ENCODE results near the gene COL23A1. TPM values are rescaled to one million over a fixed set of nuclear protein-coding genes. Genes with fewer than 3 reads are reported as not detected.

Gene COL23A1
- polyA plus RNA-seq, 1 donor (not counting 4 experiments of a cell fraction or from before 2014, with no cell fraction given): not detected

DNA sequence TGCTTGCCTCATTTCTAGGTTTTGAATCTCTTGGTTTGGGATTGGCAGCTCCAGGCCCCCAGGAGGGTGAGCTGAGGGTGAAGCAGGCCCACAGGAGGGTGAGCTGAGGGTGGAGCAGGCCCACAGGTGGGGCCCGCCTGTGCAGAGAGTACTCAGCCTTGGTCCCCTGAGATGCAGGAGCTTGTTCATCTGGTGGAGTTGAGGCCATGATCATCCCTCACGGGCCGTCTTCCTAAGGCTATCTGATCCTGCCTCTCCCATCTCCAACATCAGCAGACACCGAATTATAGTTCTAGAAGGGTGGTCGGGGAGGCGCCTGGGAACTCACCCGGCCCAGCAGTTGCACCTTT lies 225.9 kb downstream of the COL23A1 start:
- Histone ChIP-seq H3K9me3 (ENCODE audit: control insufficient read depth, low read depth, low read length) (no peaks in the 10 kb centered on the region), H4K20me1 (ENCODE audit: control insufficient read depth, extremely low read depth, insufficient read depth, low read length) (no peaks in the 10 kb centered on the region), H3K4me1 (ENCODE audit: control insufficient read depth, extremely low read depth, insufficient read depth, low read length) (no peaks in the 10 kb centered on the region), H2AFZ (ENCODE audit: control insufficient read depth, low read length) (no peak overlapping the region), H3K9me1 (ENCODE audit: control insufficient read depth, extremely low read depth, insufficient read depth, low read length) (no peaks in the 10 kb centered on the region), H3K4me2 (ENCODE audit: control insufficient read depth, extremely low read depth, insufficient read depth, low read depth, low read length) (no peak overlapping the region), H3K79me2 (ENCODE audit: control insufficient read depth, insufficient read depth, low read length) (no peaks in the 10 kb centered on the region), H3K27ac (ENCODE audit: control insufficient read depth, insufficient read depth, low read length) (no peak overlapping the region), H3K27me3 (ENCODE audit: control insufficient read depth, extremely low read depth, insufficient read depth, low read length) (peaks cover 3% of the 10 kb centered on the region), H3K36me3 (ENCODE audit: control insufficient read depth in 2 of 2, extremely low read depth in 1 of 2, insufficient read depth in 2 of 2, low read length in 2 of 2) (no peaks in the 10 kb centered on the region), H3K4me3 (ENCODE audit: control insufficient read depth in 2 of 3, extremely low read depth in 1 of 3, insufficient read depth in 2 of 3, low read depth in 1 of 3, low read length in 3 of 3) (no peak overlapping the region), H3K9ac (ENCODE audit: control insufficient read depth, extremely low read depth, insufficient read depth, low read length) (no peak overlapping the region)
- FAIRE-seq (no peak), DNase-seq (ENCODE audit: low read depth, low spot score) (no peak)
- dilution Hi-C loops (cut with MboI; ENCODE audit: extremely low pct_ligation_motif_present, low sequenced_read_pairs): no loop called here
- TF ChIP-seq, protein P1, sequence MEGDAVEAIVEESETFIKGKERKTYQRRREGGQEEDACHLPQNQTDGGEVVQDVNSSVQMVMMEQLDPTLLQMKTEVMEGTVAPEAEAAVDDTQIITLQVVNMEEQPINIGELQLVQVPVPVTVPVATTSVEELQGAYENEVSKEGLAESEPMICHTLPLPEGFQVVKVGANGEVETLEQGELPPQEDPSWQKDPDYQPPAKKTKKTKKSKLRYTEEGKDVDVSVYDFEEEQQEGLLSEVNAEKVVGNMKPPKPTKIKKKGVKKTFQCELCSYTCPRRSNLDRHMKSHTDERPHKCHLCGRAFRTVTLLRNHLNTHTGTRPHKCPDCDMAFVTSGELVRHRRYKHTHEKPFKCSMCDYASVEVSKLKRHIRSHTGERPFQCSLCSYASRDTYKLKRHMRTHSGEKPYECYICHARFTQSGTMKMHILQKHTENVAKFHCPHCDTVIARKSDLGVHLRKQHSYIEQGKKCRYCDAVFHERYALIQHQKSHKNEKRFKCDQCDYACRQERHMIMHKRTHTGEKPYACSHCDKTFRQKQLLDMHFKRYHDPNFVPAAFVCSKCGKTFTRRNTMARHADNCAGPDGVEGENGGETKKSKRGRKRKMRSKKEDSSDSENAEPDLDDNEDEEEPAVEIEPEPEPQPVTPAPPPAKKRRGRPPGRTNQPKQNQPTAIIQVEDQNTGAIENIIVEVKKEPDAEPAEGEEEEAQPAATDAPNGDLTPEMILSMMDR (optimal IDR thresholded peaks at IDR 0.05 in 1 of 3, IDR thresholded peaks at IDR 0.05 in 1 of 3, conservative IDR thresholded peaks at IDR 0.05 in 1 of 3; ENCODE audit: extremely low read depth in 1 of 3, insufficient read depth in 2 of 3, low read length in 3 of 3): no peak
- TF ChIP-seq EZH2 (IDR thresholded peaks at IDR 0.05; ENCODE audit: low read length): no peak

GRCh38 chr5:178363501-178364325 lies 226.5 kb downstream of the COL23A1 start:
- H3K4me3 ChIP-seq (ENCODE audit: control insufficient read depth in 2 of 3, extremely low read depth in 1 of 3, insufficient read depth in 2 of 3, low read depth in 1 of 3, low read length in 3 of 3): no peak overlapping the region
- no peaks in the 10 kb centered on the region for H3K9me1 ChIP-seq (ENCODE audit: control insufficient read depth, extremely low read depth, insufficient read depth, low read length)
- H3K4me2 ChIP-seq (ENCODE audit: control insufficient read depth, extremely low read depth, insufficient read depth, low read depth, low read length): no peak overlapping the region
- no peak for TF ChIP-seq EZH2 (IDR thresholded peaks at IDR 0.05; ENCODE audit: low read length)
- TF ChIP-seq, protein P1 (optimal IDR thresholded peaks at IDR 0.05 in 1 of 3, IDR thresholded peaks at IDR 0.05 in 1 of 3, conservative IDR thresholded peaks at IDR 0.05 in 1 of 3; ENCODE audit: extremely low read depth in 1 of 3, insufficient read depth in 2 of 3, low read length in 3 of 3): no peak
- no peaks in the 10 kb centered on the region for H3K36me3 ChIP-seq (ENCODE audit: control insufficient read depth in 2 of 2, extremely low read depth in 1 of 2, insufficient read depth in 2 of 2, low read length in 2 of 2)
- no peaks in the 10 kb centered on the region for H4K20me1 ChIP-seq (ENCODE audit: control insufficient read depth, extremely low read depth, insufficient read depth, low read length)
- no peaks in the 10 kb centered on the region for H3K79me2 ChIP-seq (ENCODE audit: control insufficient read depth, insufficient read depth, low read length)
- H3K9me3 ChIP-seq (ENCODE audit: control insufficient read depth, low read depth, low read length): no peaks in the 10 kb centered on the region
- dilution Hi-C loops (cut with MboI; ENCODE audit: extremely low pct_ligation_motif_present, low sequenced_read_pairs): no loop called here
- DNase-seq (ENCODE audit: low read depth, low spot score) (no peak), FAIRE-seq (no peak)
- H3K9ac ChIP-seq (ENCODE audit: control insufficient read depth, extremely low read depth, insufficient read depth, low read length): no peak overlapping the region
- no peaks in the 10 kb centered on the region for H3K4me1 ChIP-seq (ENCODE audit: control insufficient read depth, extremely low read depth, insufficient read depth, low read length)
- H2AFZ ChIP-seq (ENCODE audit: control insufficient read depth, low read length): no peak overlapping the region
- H3K27me3 ChIP-seq (ENCODE audit: control insufficient read depth, extremely low read depth, insufficient read depth, low read length): peaks cover 3% of the 10 kb centered on the region
- no peak overlapping the region for H3K27ac ChIP-seq (ENCODE audit: control insufficient read depth, insufficient read depth, low read length)
